Neuronal stem cell (in vitro differentiated cells): ENCODE data around the gene PHKB.

Experiments used
- DNase-seq: peaks from one replicate; pipeline ENCODE4 v3.0.0-alpha.2; 2013; ENCODE audit warnings: low spot score
- H2AFZ ChIP-seq: one replicate; pipeline ENCODE4 v1.6.1; 2013; ENCODE audit warnings: mild to moderate bottlenecking, low read length, inconsistent platforms
- H2AK5ac ChIP-seq: 2 replicates; pipeline ENCODE4 v1.6.1; 2013; ENCODE audit warnings: low read depth, mild to moderate bottlenecking, inconsistent platforms, low read length, moderate library complexity, mixed read lengths
- H2BK120ac ChIP-seq: 2 replicates; pipeline ENCODE4 v1.6.1; 2013; ENCODE audit warnings: low read depth, mild to moderate bottlenecking, inconsistent platforms, low read length, moderate library complexity, mixed read lengths
- H2BK12ac ChIP-seq: one replicate; pipeline ENCODE4 v1.6.1; 2013; ENCODE audit warnings: low read length, inconsistent platforms
- H2BK15ac ChIP-seq: 2 replicates; pipeline ENCODE4 v1.6.1; 2013; ENCODE audit warnings: mild to moderate bottlenecking, low read length, inconsistent platforms, mixed read lengths
- H2BK5ac ChIP-seq: one replicate; pipeline ENCODE4 v1.6.1; 2013; ENCODE audit warnings: inconsistent platforms, mild to moderate bottlenecking, low read length, moderate library complexity
- H3K14ac ChIP-seq: one replicate; pipeline ENCODE4 v1.6.1; 2013; ENCODE audit warnings: low read length, inconsistent platforms
- H3K18ac ChIP-seq: 2 replicates; pipeline ENCODE4 v1.6.1; 2013; ENCODE audit warnings: low read length, inconsistent platforms
- H3K23ac ChIP-seq: 2 replicates; pipeline ENCODE4 v1.6.1; 2013; ENCODE audit warnings: low read depth, mild to moderate bottlenecking, mixed read lengths, low read length, inconsistent platforms; ENCODE audit not compliant: poor library complexity
- H3K27ac ChIP-seq: replicated peaks from 3 replicates; pipeline ENCODE4 v1.5.1; 2013; ENCODE audit warnings: low read length, inconsistent platforms
- H3K27me3 ChIP-seq, 3 experiments: 2 replicates each; pipeline ENCODE4 v1.6.1; 2013; ENCODE audit warnings: low read length in 3 of 3, mild to moderate bottlenecking in 2 of 3, inconsistent platforms in 1 of 3, low read depth in 1 of 3, mixed read lengths in 1 of 3, moderate library complexity in 1 of 3; ENCODE audit not compliant: control insufficient read depth in 3 of 3, insufficient read depth in 3 of 3
- H3K36me3 ChIP-seq, 2 donors: replicated peaks in 1 of 2; 2 replicates each; pipeline ENCODE4 v1.6.1; 2013; ENCODE audit warnings: low read length in 2 of 2; ENCODE audit not compliant: control insufficient read depth in 2 of 2, insufficient read depth in 2 of 2
- H3K4ac ChIP-seq: 2 replicates; pipeline ENCODE4 v1.6.1; 2013; ENCODE audit warnings: inconsistent platforms, mild to moderate bottlenecking, low read length, moderate library complexity
- H3K4me1 ChIP-seq, 2 donors: 1 replicate in 1 of 2; 2 replicates in 1 of 2; pipeline ENCODE4 v1.6.1; 2013; ENCODE audit warnings: low read length in 2 of 2, low read depth in 1 of 2; ENCODE audit not compliant: control insufficient read depth in 2 of 2, insufficient read depth in 1 of 2
- H3K4me2 ChIP-seq: one replicate; pipeline ENCODE4 v1.6.1; 2013; ENCODE audit warnings: mild to moderate bottlenecking, low read length, inconsistent platforms; ENCODE audit not compliant: insufficient read depth, poor library complexity, severe bottlenecking
- H3K4me3 ChIP-seq, 2 donors: 2 replicates each; pipeline ENCODE4 v1.5.1; 2013; ENCODE audit warnings: low read length in 2 of 2, mild to moderate bottlenecking in 2 of 2, inconsistent platforms in 1 of 2, moderate library complexity in 1 of 2
- H3K79me1 ChIP-seq: one replicate; pipeline ENCODE4 v1.6.1; 2013; ENCODE audit warnings: low read depth, mild to moderate bottlenecking, inconsistent platforms, low read length, moderate library complexity
- H3K9ac ChIP-seq: one replicate; pipeline ENCODE4 v1.6.1; 2013; ENCODE audit warnings: mild to moderate bottlenecking, low read depth, low read length, inconsistent platforms; ENCODE audit not compliant: poor library complexity
- H3K9me3 ChIP-seq, 2 donors: replicated peaks in 1 of 2; 2 replicates each; pipeline versions ENCODE3 to v1.6.1; 2013; ENCODE audit warnings: low read length in 2 of 2, mild to moderate bottlenecking in 2 of 2, inconsistent platforms in 1 of 2, low read depth in 1 of 2, mixed read lengths in 1 of 2, moderate library complexity in 1 of 2; ENCODE audit not compliant: control insufficient read depth in 2 of 2, insufficient read depth in 1 of 2
- H4K8ac ChIP-seq: one replicate; pipeline ENCODE4 v1.6.1; 2013; ENCODE audit warnings: low read depth, mild to moderate bottlenecking, inconsistent platforms, low read length, moderate library complexity
- H4K91ac ChIP-seq: one replicate; pipeline ENCODE4 v1.6.1; 2013; ENCODE audit warnings: low read length, low read depth, mild to moderate bottlenecking, inconsistent platforms; ENCODE audit not compliant: poor library complexity
- WGBS, 2 donors: extraction: QIAGEN DNeasy Blood & Tissue Kit; methylation state at CpG; one replicate each; pipeline ENCODE4 v1.1.7; 2013; ENCODE audit warnings: missing lambda C conversion rate in 2 of 2, mixed read lengths in 1 of 2; ENCODE audit not compliant: insufficient read length in 2 of 2, insufficient replicate concordance in 1 of 2; ENCODE audit errors: extremely low coverage in 2 of 2; 5-methylcytosine and 5-hydroxymethylcytosine counted together

Gene PHKB

DNA sequence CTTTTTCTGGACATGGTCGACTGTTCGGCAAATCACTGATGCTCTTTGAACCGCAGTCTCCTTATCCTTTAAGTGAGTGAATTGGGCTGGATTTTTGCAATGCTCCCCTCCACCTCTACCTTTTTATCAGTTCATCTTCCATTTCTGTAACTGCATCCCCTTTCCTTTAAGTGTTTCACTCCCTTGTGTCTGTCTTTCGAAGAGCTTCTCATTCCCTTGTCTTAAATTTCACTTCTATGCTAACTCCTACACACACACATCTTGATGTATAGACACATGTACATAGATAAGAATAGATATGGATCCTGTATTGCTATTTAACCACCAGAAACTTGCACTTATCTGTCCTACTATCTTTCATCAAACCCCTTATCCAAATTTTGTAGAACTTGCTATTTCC lies 250.7 kb downstream of the PHKB start:
- H3K27me3 ChIP-seq = no peaks in the 10 kb centered on the region
- H2BK12ac ChIP-seq = no peak overlapping the region
- no peak overlapping the region for H2AFZ ChIP-seq
- no peak overlapping the region for H3K14ac ChIP-seq
- WGBS, 2 donors = no CpG with 5 or more reads among the region's 4 CpGs
- no peak overlapping the region for H2AK5ac ChIP-seq
- no peak overlapping the region for H4K8ac ChIP-seq
- no peak for DNase-seq
- no peak overlapping the region for H3K4ac ChIP-seq
- no peaks in the 10 kb centered on the region for H3K9me3 ChIP-seq
- H3K4me2 ChIP-seq = no peak overlapping the region
- no peak overlapping the region for H2BK120ac ChIP-seq
- H3K27ac ChIP-seq = no peak overlapping the region
- no peak overlapping the region for H3K9ac ChIP-seq
- H2BK15ac ChIP-seq = no peak overlapping the region
- H3K4me3 ChIP-seq = no peak overlapping the region
- no peak overlapping the region for H4K91ac ChIP-seq
- H3K18ac ChIP-seq = no peak overlapping the region
- no peak overlapping the region for H2BK5ac ChIP-seq
- no peaks in the 10 kb centered on the region for H3K36me3 ChIP-seq
- no peak overlapping the region for H3K23ac ChIP-seq
- H3K4me1 ChIP-seq = no peaks in the 10 kb centered on the region
- no peaks in the 10 kb centered on the region for H3K79me1 ChIP-seq

DNA sequence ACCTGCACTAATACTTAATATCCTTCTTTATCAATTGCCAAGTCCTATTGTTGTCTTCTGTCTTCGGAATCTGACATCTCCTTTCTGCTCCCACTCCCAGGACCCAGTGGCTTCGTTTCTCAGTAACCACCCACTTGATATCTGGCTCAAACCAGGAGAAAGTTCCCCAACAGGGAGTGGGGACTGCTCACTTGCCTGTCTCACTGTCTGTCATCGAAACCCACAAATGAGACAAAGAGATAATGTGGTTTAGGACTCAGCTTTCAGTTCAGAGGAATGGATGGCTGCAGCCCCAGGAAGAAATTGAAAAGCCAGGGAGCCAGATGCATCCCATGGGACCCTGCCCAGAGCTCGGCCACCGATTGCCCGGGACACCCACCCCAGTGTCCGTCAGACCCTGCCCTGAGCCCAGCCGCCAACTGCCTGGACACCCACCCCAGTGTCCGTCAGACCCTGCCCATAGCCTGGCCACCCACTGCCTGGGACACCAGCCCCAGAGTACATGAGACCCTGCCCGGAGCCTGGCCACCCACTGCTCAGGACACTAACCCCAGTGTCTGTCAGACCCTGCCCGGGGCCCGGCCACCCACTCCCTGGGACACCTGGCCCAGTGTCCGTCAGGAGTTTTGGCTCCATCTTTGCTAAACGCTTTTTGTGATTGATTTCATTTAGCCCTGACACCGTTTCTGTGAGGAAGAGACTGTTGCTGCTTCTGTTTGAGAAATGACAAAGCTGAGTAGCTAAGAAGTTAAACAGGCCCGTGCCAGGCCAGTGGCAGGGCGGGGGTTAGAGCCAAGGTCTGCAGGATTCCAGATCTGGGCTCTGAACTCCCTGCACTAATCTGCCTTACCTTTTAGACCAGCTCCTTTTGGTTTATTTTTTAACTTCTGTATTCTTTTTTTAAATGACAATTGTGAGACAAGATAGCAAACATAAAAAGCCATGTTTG lies 251.4 kb downstream of the PHKB start:
- no peaks in the 10 kb centered on the region for H3K9me3 ChIP-seq
- no peaks in the 10 kb centered on the region for H3K4me1 ChIP-seq
- H3K79me1 ChIP-seq = no peaks in the 10 kb centered on the region
- no peak for DNase-seq
- H3K14ac ChIP-seq = peak overlapping the region; percentile 86
- H3K9ac ChIP-seq = no peak overlapping the region
- no CpG with 5 or more reads among the region's 17 CpGs for WGBS, 2 donors
- no peak overlapping the region for H2BK15ac ChIP-seq
- no peak overlapping the region for H2BK5ac ChIP-seq
- H3K4me2 ChIP-seq = no peak overlapping the region
- no peak overlapping the region for H4K91ac ChIP-seq
- H3K23ac ChIP-seq = no peak overlapping the region
- no peak overlapping the region for H2AFZ ChIP-seq
- H2BK120ac ChIP-seq = no peak overlapping the region
- no peak overlapping the region for H3K4me3 ChIP-seq
- H3K36me3 ChIP-seq = no peaks in the 10 kb centered on the region
- H3K27ac ChIP-seq = no peak overlapping the region
- H2AK5ac ChIP-seq = no peak overlapping the region
- peak overlapping the region; percentile 65 for H3K18ac ChIP-seq
- H3K27me3 ChIP-seq = no peaks in the 10 kb centered on the region
- no peak overlapping the region for H3K4ac ChIP-seq
- H4K8ac ChIP-seq = no peak overlapping the region
- no peak overlapping the region for H2BK12ac ChIP-seq

DNA sequence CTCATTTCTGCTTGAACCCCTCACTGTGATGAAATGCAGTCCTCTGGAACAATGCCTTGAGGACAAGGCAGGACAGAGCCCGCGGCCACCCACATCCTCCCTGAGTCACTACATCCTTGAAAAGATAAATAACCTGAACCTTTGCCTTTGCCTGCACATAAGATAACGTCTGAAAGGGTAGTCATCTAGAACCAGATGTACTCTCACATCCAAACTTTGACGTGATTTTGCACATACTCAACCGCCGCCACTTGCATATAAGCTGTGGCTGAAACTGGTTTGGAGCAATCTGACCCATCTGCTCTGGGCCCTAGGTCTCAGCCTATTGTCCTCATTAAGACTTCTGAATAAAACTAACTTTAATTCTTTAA lies 252.1 kb downstream of the PHKB start:
- Histone ChIP-seq H3K9ac (no peak overlapping the region), H3K9me3 (no peaks in the 10 kb centered on the region), H2BK15ac (no peak overlapping the region), H4K8ac (no peak overlapping the region), H2BK120ac (no peak overlapping the region), H3K4me2 (no peak overlapping the region), H4K91ac (no peak overlapping the region), H2BK5ac (no peak overlapping the region), H3K79me1 (no peaks in the 10 kb centered on the region), H3K4me3 (no peak overlapping the region), H3K4ac (no peak overlapping the region), H2AK5ac (no peak overlapping the region), H3K4me1 (no peaks in the 10 kb centered on the region), H3K36me3 (no peaks in the 10 kb centered on the region), H2AFZ (no peak overlapping the region), H3K18ac (no peak overlapping the region), H3K23ac (no peak overlapping the region), H2BK12ac (no peak overlapping the region), H3K27ac (no peak overlapping the region), H3K27me3 (no peaks in the 10 kb centered on the region), H3K14ac (no peak overlapping the region)
- no CpG with 5 or more reads among the region's 6 CpGs for WGBS, 2 donors
- DNase-seq = no peak

DNA sequence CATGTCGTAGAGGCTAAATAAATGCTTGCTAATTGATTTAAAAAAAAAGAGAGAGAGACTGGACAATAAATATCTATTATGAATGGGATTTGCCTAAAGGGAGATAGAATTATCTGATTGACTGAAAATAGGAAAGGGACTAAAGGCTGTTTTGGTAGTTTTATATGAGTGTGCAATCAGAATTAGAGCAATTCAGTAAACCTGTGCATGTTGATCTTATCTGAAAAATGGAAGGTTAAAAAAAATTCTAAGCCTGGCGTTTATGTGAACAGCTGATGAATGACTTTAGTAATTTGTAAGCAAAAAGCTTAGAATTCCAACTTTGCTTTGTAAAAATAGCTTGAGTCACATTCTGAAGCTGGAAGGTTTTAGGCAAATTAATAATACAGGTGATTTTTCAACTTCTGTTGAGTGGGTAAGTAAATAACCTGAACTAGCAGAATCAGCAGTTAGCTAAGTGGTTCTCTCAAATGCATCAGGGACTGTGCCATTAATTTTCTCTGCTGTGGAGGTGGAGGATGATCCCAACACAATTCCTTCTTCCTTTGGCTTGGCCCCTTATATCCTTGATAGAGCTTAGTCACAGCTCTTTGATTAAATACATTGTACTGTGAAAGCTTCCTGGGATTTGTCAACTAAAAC lies 254.4 kb downstream of the PHKB start:
- Histone ChIP-seq H4K8ac (no peak overlapping the region), H3K4me3 (no peak overlapping the region), H2BK12ac (no peak overlapping the region), H3K27me3 (no peaks in the 10 kb centered on the region), H3K14ac (no peak overlapping the region), H3K4me1 (no peaks in the 10 kb centered on the region), H3K9me3 (peaks cover 0 to 2% of the 10 kb centered on the region in 2 donors), H2BK5ac (no peak overlapping the region), H2BK120ac (no peak overlapping the region), H4K91ac (no peak overlapping the region), H2AFZ (no peak overlapping the region), H3K23ac (no peak overlapping the region), H3K79me1 (no peaks in the 10 kb centered on the region), H3K4ac (no peak overlapping the region), H3K4me2 (no peak overlapping the region), H3K18ac (no peak overlapping the region), H2BK15ac (no peak overlapping the region), H3K9ac (no peak overlapping the region), H2AK5ac (no peak overlapping the region), H3K36me3 (no peaks in the 10 kb centered on the region), H3K27ac (no peak overlapping the region)
- DNase-seq = no peak
- WGBS, 2 donors = no CpG with 5 or more reads among the region's 2 CpGs
